ENCODE data around the gene CYP2B6.
"Not testable (repeated sequence)": the region's sequence is repeated elsewhere in the genome, so short reads cannot be mapped to it uniquely, and the experiment has no call there.

CYP2B6 gene

GRCh38 chr19:41030651-41031050 is 39.6 kb downstream of the CYP2B6 start:
- no peak for DNase-seq (ENCODE audit: low read depth in 4 of 4, low spot score in 1 of 4)

- no peak for DNase-seq (ENCODE audit: low read depth in 4 of 4, low spot score in 1 of 4)
These were observed 40.8 kb downstream of the CYP2B6 start for GRCh38 chr19:41031916-41032315.

- DNase-seq (ENCODE audit: low read depth in 4 of 4, low spot score in 1 of 4) = not testable (repeated sequence)
These were observed 42.2 kb downstream of the CYP2B6 start for GRCh38 chr19:41033324-41033723.

GRCh38 chr19:41039806-41040205 is 48.7 kb downstream of the CYP2B6 start:
- no peak for DNase-seq (ENCODE audit: low read depth in 4 of 4, low spot score in 1 of 4)

GRCh38 chr19:41045095-41045494 is 54.0 kb downstream of the CYP2B6 start:
- not testable (repeated sequence) for DNase-seq (ENCODE audit: low read depth in 4 of 4, low spot score in 1 of 4)

GRCh38 chr19:41050426-41050825 is 59.3 kb downstream of the CYP2B6 start:
- DNase-seq (ENCODE audit: low read depth in 4 of 4, low spot score in 1 of 4) = no peak

GRCh38 chr19:41052162-41052561 is 61.1 kb downstream of the CYP2B6 start:
- DNase-seq (ENCODE audit: low read depth in 4 of 4, low spot score in 1 of 4) = not testable (repeated sequence)

- DNase-seq (ENCODE audit: low read depth in 4 of 4, low spot score in 1 of 4) = not testable (repeated sequence)
These were observed 62.2 kb downstream of the CYP2B6 start for GRCh38 chr19:41053331-41053730.

- DNase-seq (ENCODE audit: low read depth in 4 of 4, low spot score in 1 of 4) = no peak
These were observed 74.0 kb downstream of the CYP2B6 start for GRCh38 chr19:41064974-41065569.

Measured in stimulated activated CD4-positive, alpha-beta T cell treated with anti-CD3 and anti-CD28 coated beads, Interleukin-1b, Interleukin-23, amount 100 ng/mL, for 24 hours (primary cell).